OCI-LY1 (cell line): ENCODE measurements around the gene PARD3.

Experiments
- H2AFZ ChIP-seq: fragments of 200-600 bp; sonication (generic), shearing (Covaris generic); 2 replicates; pipeline ENCODE4 v1.6.0; 2014; ENCODE audit warnings: antibody characterized with exemption, mild to moderate bottlenecking, low read length
- H3F3A ChIP-seq: fragments of 200-600 bp; sonication (generic), shearing (Covaris generic); 2 replicates; pipeline ENCODE4 v1.6.0; 2014; ENCODE audit warnings: mild to moderate bottlenecking, antibody characterized with exemption, low read length, moderate library complexity; ENCODE audit not compliant: insufficient read depth
- H3K27ac ChIP-seq: fragments of 200-600 bp; sonication (generic); 2 replicates; pipeline ENCODE4 v1.5.1; 2014; ENCODE audit warnings: low read length, mixed run types, mild to moderate bottlenecking, low read depth; ENCODE audit not compliant: poor library complexity, severe bottlenecking
- H3K27me3 ChIP-seq: fragments of 200-600 bp; sonication (generic); 2 replicates; pipeline ENCODE4 v1.6.0; 2014; ENCODE audit warnings: antibody characterized with exemption, mild to moderate bottlenecking, low read length, moderate library complexity; ENCODE audit not compliant: insufficient read depth
- H3K36me3 ChIP-seq: fragments of 200-600 bp; sonication (generic); 2 replicates; pipeline ENCODE4 v1.6.1; 2014; ENCODE audit warnings: mild to moderate bottlenecking, antibody characterized with exemption, low read length, moderate library complexity, mixed read lengths; ENCODE audit not compliant: insufficient read depth
- H3K4me1 ChIP-seq: fragments of 200-600 bp; sonication (generic); 2 replicates; pipeline ENCODE4 v1.5.1; 2014; ENCODE audit warnings: mild to moderate bottlenecking, low read length, moderate library complexity; ENCODE audit not compliant: insufficient read depth, severe bottlenecking
- H3K4me2 ChIP-seq: fragments of 200-600 bp; sonication (generic), shearing (Covaris generic); 2 replicates; pipeline ENCODE4 v1.6.1; 2014; ENCODE audit warnings: low read length
- H3K4me3 ChIP-seq: fragments of 200-600 bp; sonication (generic); 2 replicates; pipeline ENCODE4 v1.5.1; 2014; ENCODE audit warnings: low read length, low read depth, mild to moderate bottlenecking, mixed read lengths; ENCODE audit not compliant: poor library complexity, severe bottlenecking
- H3K79me2 ChIP-seq: fragments of 200-600 bp; shearing (Covaris generic); 2 replicates; pipeline ENCODE4 v1.6.1; 2016; ENCODE audit warnings: mixed run types, low read length, mixed read lengths; ENCODE audit not compliant: insufficient read depth
- H3K9ac ChIP-seq: fragments of 200-600 bp; sonication (generic), shearing (Covaris generic); 2 replicates; pipeline ENCODE4 v1.6.1; 2014; ENCODE audit warnings: mild to moderate bottlenecking, low read length, mixed read lengths
- H3K9me2 ChIP-seq: fragments of 200-600 bp; sonication (generic), shearing (Covaris generic); 2 replicates; pipeline ENCODE4 v1.6.1; 2014; ENCODE audit warnings: low read depth, mild to moderate bottlenecking, low read length, mixed read lengths
- H3K9me3 ChIP-seq: fragments of 200-600 bp; shearing (Covaris generic); 2 replicates; pipeline ENCODE4 v1.6.1; 2014; ENCODE audit warnings: low read length, mixed read lengths
- H4K20me1 ChIP-seq: fragments of 200-600 bp; sonication (generic), shearing (Covaris generic); 2 replicates; pipeline ENCODE4 v1.6.0; 2016; ENCODE audit warnings: mild to moderate bottlenecking, low read length; ENCODE audit not compliant: insufficient read depth
- EZH2 ChIP-seq: fragments of 200-600 bp; sonication (generic), shearing (Covaris generic); IDR thresholded peaks from 2 replicates; pipeline ENCODE4 v1.8.0; 2017; ENCODE audit warnings: borderline replicate concordance, mixed run types, mild to moderate bottlenecking, antibody characterized with exemption, low read length, moderate library complexity, mixed read lengths
- TF ChIP-seq, protein P1 (sequence below): fragments of 200-600 bp; sonication (generic), shearing (Covaris generic); IDR thresholded peaks from 2 replicates; pipeline ENCODE4 v1.5.1; 2017; ENCODE audit warnings: mild to moderate bottlenecking, antibody characterized with exemption, low read length, moderate library complexity, mixed read lengths

PARD3 gene

DNA sequence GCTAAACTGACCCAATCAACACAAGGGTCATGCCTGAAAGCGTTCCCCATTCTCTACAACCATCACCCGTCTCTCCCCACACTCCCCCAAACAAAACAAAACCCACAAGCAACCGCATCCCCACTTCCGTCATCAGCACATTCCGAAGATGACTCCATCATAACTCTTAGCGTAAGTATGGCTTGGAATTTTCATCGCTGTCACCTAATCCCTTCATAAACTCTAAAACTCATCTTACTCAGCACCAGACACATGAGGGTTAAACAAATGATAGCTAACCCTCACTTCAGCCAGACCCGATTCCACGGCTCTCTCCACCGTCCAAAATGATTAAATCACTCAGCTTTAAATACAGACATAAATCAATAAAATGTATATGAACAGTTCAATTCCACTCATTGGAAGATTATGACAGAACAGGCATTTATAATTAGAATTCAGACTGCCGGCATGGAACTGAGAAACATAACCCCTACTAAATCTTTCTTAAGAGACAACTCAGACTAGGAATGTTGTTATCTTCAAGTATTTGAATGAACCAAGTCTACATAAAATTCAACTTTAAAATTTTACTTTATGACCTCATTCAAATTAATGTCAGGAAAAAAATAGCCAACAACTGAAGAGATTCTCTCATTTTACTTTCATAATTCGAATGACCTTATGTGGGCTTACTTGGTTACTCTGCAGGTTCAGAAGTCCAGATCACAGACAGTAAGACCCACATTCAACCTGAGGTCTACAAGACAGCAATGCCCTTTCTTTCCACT, 215.9 kb downstream of the PARD3 start:
- H3K4me3 ChIP-seq, result no peak overlapping the region
- H3K4me1 ChIP-seq, result no peaks in the 10 kb centered on the region
- no peak overlapping the region for H3K27ac ChIP-seq
- H3K9me3 ChIP-seq, result no peaks in the 10 kb centered on the region
- no peaks in the 10 kb centered on the region for H3F3A ChIP-seq
- no peak for TF ChIP-seq EZH2
- TF ChIP-seq, protein P1, sequence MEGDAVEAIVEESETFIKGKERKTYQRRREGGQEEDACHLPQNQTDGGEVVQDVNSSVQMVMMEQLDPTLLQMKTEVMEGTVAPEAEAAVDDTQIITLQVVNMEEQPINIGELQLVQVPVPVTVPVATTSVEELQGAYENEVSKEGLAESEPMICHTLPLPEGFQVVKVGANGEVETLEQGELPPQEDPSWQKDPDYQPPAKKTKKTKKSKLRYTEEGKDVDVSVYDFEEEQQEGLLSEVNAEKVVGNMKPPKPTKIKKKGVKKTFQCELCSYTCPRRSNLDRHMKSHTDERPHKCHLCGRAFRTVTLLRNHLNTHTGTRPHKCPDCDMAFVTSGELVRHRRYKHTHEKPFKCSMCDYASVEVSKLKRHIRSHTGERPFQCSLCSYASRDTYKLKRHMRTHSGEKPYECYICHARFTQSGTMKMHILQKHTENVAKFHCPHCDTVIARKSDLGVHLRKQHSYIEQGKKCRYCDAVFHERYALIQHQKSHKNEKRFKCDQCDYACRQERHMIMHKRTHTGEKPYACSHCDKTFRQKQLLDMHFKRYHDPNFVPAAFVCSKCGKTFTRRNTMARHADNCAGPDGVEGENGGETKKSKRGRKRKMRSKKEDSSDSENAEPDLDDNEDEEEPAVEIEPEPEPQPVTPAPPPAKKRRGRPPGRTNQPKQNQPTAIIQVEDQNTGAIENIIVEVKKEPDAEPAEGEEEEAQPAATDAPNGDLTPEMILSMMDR, result no peak
- H3K4me2 ChIP-seq, result no peak overlapping the region
- H3K79me2 ChIP-seq, result no peaks in the 10 kb centered on the region
- no peaks in the 10 kb centered on the region for H3K36me3 ChIP-seq
- no peak overlapping the region for H2AFZ ChIP-seq
- H3K9me2 ChIP-seq, result no peaks in the 10 kb centered on the region
- H3K27me3 ChIP-seq, result no peaks in the 10 kb centered on the region
- H4K20me1 ChIP-seq, result no peaks in the 10 kb centered on the region
- no peak overlapping the region for H3K9ac ChIP-seq

DNA sequence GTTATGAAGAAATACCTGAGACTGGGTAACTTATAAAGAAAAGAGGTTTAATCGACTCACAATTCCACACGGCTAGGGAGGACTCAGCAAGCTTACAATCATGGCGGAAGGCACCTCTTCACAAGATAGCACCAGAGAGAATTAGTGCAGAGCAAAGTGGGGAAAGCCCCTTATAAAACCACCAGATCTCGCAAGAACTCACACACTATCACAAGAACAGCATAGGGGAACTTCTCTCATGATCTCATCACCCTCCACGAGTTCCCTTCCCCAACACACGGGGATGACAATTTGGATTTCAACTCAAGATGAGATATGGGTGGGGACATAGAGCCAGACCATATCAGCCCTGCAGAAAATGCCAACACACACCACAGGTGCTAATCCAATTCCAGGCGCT, 218.7 kb downstream of the PARD3 start:
- H3K4me1 ChIP-seq, result no peaks in the 10 kb centered on the region
- H3K27ac ChIP-seq, result no peak overlapping the region
- H2AFZ ChIP-seq, result no peak overlapping the region
- H3K36me3 ChIP-seq, result no peaks in the 10 kb centered on the region
- H3K27me3 ChIP-seq, result no peaks in the 10 kb centered on the region
- no peaks in the 10 kb centered on the region for H3K9me3 ChIP-seq
- TF ChIP-seq EZH2, result no peak
- TF ChIP-seq, protein P1, result no peak
- no peaks in the 10 kb centered on the region for H3K79me2 ChIP-seq
- no peak overlapping the region for H3K4me2 ChIP-seq
- H3K4me3 ChIP-seq, result no peak overlapping the region
- H3K9ac ChIP-seq, result no peak overlapping the region
- no peaks in the 10 kb centered on the region for H3K9me2 ChIP-seq
- H4K20me1 ChIP-seq, result no peaks in the 10 kb centered on the region
- no peaks in the 10 kb centered on the region for H3F3A ChIP-seq

DNA sequence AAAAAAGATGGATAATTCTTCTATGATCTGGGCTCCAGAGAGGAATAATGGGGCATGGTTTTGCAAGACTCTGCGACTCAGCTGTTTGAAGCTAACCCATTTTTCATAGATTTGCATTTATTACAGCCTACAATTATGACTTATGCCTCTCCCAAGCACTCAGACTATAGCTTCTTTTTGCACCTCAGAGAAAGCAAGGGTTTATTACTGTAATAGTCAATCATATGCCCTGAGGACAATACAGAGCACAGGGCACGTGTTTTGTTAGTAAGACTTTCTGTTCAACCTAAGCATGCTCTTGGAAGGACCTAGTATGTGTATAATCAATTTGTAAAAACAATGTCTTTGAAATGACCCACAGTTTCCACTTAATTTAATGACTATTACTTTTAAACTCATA, 221.2 kb downstream of the PARD3 start:
- Histone ChIP-seq H3K79me2 (no peaks in the 10 kb centered on the region), H4K20me1 (no peaks in the 10 kb centered on the region), H3K9me2 (no peaks in the 10 kb centered on the region), H3F3A (no peaks in the 10 kb centered on the region), H2AFZ (no peak overlapping the region), H3K27ac (no peak overlapping the region), H3K4me3 (no peak overlapping the region), H3K4me2 (no peak overlapping the region), H3K9me3 (no peaks in the 10 kb centered on the region), H3K9ac (no peak overlapping the region), H3K36me3 (no peaks in the 10 kb centered on the region), H3K27me3 (no peaks in the 10 kb centered on the region), H3K4me1 (no peaks in the 10 kb centered on the region)
- TF ChIP-seq, protein P1, result no peak
- no peak for TF ChIP-seq EZH2
